ENCODE measurements around the gene FTH1.

GRCh38 chr11:61940466-61940865, 27.0 kb downstream of the FTH1 start:
- TF ChIP-seq CTCF (conservative IDR thresholded peaks at IDR 0.05; ENCODE audit: low read depth, low read length) (no peak), EZH2 (IDR thresholded peaks at IDR 0.05; ENCODE audit: borderline replicate concordance, low read depth, low read length, poor library complexity, severe bottlenecking) (no peak)
